Dendritic cell treated with granulocyte-macrophage colony-stimulating factor and Interleukin-4, amounts not matched to agents 40 ng/mL and 50 ng/mL, for 4 days (primary cell): ENCODE data around the gene SFSWAP.
"Not testable (repeated sequence)": the region's sequence is repeated elsewhere in the genome, so short reads cannot be mapped to it uniquely, and the experiment has no call there.

Experiments
- H3K27ac Mint-ChIP-seq: one replicate; pipeline ENCODE4 v1.8.0; 2022; ENCODE audit warnings: mild to moderate bottlenecking, mixed read lengths
- H3K27me3 Mint-ChIP-seq: one replicate; pipeline ENCODE4 v1.8.0; 2022; ENCODE audit warnings: mild to moderate bottlenecking, mixed read lengths
- H3K36me3 Mint-ChIP-seq: one replicate; pipeline ENCODE4 v1.8.0; 2022; ENCODE audit warnings: low read depth, mixed read lengths
- H3K4me1 Mint-ChIP-seq: one replicate; pipeline ENCODE4 v1.8.0; 2022; ENCODE audit warnings: low read depth, mixed read lengths
- H3K4me3 Mint-ChIP-seq: one replicate; pipeline ENCODE4 v1.8.0; 2022; ENCODE audit warnings: mild to moderate bottlenecking, moderate library complexity, mixed read lengths
- H3K9me3 Mint-ChIP-seq: one replicate; pipeline ENCODE4 v1.8.0; 2022; ENCODE audit warnings: mixed read lengths
- intact Hi-C: fragments of 100-400 bp; cut with micrococcal nuclease; formaldehyde crosslinking; loops from one replicate; pipeline ENCODE4 v1.15.0; 2022

SFSWAP gene

GRCh38 chr12:131777269-131777668, 66.4 kb downstream of the SFSWAP start:
- H3K9me3 Mint-ChIP-seq, H3K27me3 Mint-ChIP-seq, H3K4me3 Mint-ChIP-seq, intact Hi-C loops, H3K27ac Mint-ChIP-seq: not testable (repeated sequence)
- H3K36me3 Mint-ChIP-seq: peaks cover 87% of the 10 kb centered on the region
- H3K4me1 Mint-ChIP-seq: peaks cover 23% of the 10 kb centered on the region

- H3K27ac Mint-ChIP-seq: no peak overlapping the region
- no peaks in the 10 kb centered on the region for H3K27me3 Mint-ChIP-seq
- intact Hi-C loops: no loop called here
Observed at GRCh38 chr12:131779027-131779426, 68.1 kb downstream of the SFSWAP start.

DNA sequence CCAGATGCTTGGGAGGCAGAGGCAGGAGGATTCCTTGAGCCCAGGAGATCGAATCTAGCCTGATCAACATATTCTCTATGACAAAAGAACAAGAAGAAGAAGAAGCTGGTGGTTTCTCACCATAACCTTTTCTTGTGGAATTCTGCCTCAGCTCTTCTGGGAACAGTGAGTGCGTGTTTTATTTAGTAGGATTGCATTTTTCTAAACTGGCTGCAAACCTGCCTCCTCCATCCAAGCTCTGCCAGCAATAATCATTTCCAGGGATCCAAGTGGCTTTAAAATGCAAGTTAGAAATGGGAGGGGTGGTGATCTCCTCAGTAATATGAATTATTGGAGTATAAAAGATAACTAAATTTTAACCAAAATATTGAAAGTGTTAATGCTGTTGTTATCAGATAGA, 71.2 kb downstream of the SFSWAP start:
- intact Hi-C loops: no loop called here

More at GRCh38 chr12:131779027-131779426, 68.1 kb downstream of the SFSWAP start:
- Mint-ChIP-seq H3K9me3 (no peaks in the 10 kb centered on the region), H3K4me1 (peaks cover 9% of the 10 kb centered on the region), H3K36me3 (peaks cover 72% of the 10 kb centered on the region), H3K4me3 (no peak overlapping the region)

GRCh38 chr12:131783915-131784541, 73.1 kb downstream of the SFSWAP start:
- Mint-ChIP-seq H3K4me3 (no peak overlapping the region), H3K9me3 (no peaks in the 10 kb centered on the region), H3K36me3 (peaks cover 74% of the 10 kb centered on the region), H3K27me3 (no peaks in the 10 kb centered on the region), H3K27ac (peak overlapping the region; percentile 57), H3K4me1 (peaks cover 11% of the 10 kb centered on the region)
- intact Hi-C loops: no loop called here

More for the DNA sequence above, 71.2 kb downstream of the SFSWAP start:
- Mint-ChIP-seq H3K9me3 (no peaks in the 10 kb centered on the region), H3K4me1 (peaks cover 11% of the 10 kb centered on the region), H3K27me3 (no peaks in the 10 kb centered on the region), H3K27ac (no peak overlapping the region), H3K36me3 (peaks cover 74% of the 10 kb centered on the region), H3K4me3 (no peak overlapping the region)

DNA sequence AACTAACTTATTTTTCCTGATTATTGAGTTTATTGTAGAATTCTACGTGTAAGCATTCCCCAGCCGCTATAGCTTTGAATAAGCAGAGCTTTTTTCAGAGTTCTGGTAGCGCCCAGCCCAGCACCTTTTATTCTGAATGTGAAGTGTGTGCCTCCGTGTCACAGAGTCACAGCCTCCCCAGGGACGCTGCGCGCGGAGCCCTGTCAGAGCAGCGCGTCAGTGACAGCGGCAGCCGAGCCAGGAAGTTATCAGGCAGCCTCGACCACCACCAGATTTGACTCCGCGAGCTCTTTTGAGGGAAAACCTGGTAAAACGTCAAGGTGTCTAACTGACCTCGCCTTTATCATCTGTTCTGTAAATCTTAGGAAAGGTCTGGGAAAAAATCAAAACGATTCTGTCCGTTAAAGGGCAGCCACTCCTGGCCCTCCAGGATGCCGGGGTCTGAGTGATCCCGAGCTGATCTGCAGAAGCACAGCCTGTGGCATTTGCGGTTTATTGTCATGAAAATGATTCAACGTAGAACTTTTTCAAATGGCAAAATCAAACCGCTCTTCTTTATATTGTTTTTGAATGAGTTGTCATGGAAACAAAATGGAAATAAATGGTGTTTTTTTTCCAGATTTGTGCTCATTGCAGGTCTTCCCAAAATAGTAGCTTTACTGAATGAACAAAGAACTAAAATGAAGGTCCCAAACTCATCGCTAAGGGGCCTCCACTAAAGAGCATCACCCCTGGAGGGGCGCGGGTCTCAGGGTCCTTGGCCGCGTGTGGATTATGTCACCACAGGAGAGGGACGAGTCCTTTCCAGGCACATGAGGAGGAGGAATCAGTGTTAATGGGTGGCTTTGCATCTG, 74.2 kb downstream of the SFSWAP start:
- peaks cover 11% of the 10 kb centered on the region for H3K4me1 Mint-ChIP-seq
- H3K27ac Mint-ChIP-seq: peak overlapping the region; percentile 20
- intact Hi-C loops: no loop called here

GRCh38 chr12:131785763-131786330, 75.0 kb downstream of the SFSWAP start:
- H3K4me1 Mint-ChIP-seq: peaks cover 11% of the 10 kb centered on the region
- no peaks in the 10 kb centered on the region for H3K27me3 Mint-ChIP-seq
- no peaks in the 10 kb centered on the region for H3K9me3 Mint-ChIP-seq
- intact Hi-C loops: no loop called here
- H3K27ac Mint-ChIP-seq: peak overlapping the region; percentile 20
- H3K36me3 Mint-ChIP-seq: peaks cover 76% of the 10 kb centered on the region
- H3K4me3 Mint-ChIP-seq: no peak overlapping the region

More for the DNA sequence above, 74.2 kb downstream of the SFSWAP start:
- Mint-ChIP-seq H3K9me3 (no peaks in the 10 kb centered on the region), H3K27me3 (no peaks in the 10 kb centered on the region), H3K4me3 (no peak overlapping the region), H3K36me3 (peaks cover 76% of the 10 kb centered on the region)

DNA sequence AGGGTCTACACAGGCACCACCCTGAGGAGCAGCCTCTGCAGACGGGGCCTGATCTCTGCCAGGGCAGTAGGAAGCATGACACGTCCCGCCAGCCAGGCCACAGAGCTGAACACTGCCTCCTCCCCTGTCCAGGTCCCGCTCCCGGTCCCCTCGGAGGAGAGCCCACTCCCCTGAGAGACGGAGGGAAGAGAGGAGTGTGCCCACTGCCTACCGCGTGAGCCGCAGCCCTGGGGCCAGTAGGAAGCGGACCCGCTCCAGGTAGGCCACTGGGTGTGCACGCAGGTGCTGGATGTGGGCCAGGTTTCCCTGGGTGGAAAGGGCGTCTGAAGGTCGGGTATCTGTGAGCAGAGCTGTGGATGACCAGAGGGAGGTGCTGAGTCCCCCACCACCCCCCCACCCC, 75.4 kb downstream of the SFSWAP start:
- no peak overlapping the region for H3K4me3 Mint-ChIP-seq
- no peaks in the 10 kb centered on the region for H3K27me3 Mint-ChIP-seq
- intact Hi-C loops: no loop called here
- H3K4me1 Mint-ChIP-seq: peaks cover 11% of the 10 kb centered on the region
- H3K27ac Mint-ChIP-seq: no peak overlapping the region
- peaks cover 80% of the 10 kb centered on the region for H3K36me3 Mint-ChIP-seq
- H3K9me3 Mint-ChIP-seq: no peaks in the 10 kb centered on the region

GRCh38 chr12:131787143-131787660, 76.3 kb downstream of the SFSWAP start:
- peaks cover 81% of the 10 kb centered on the region for H3K36me3 Mint-ChIP-seq
- intact Hi-C loops: no loop called here
- H3K4me3 Mint-ChIP-seq: no peak overlapping the region
- H3K27me3 Mint-ChIP-seq: no peaks in the 10 kb centered on the region
- H3K27ac Mint-ChIP-seq: no peak overlapping the region
- no peaks in the 10 kb centered on the region for H3K9me3 Mint-ChIP-seq
- peaks cover 6% of the 10 kb centered on the region for H3K4me1 Mint-ChIP-seq

GRCh38 chr12:131788070-131788469, 77.2 kb downstream of the SFSWAP start:
- intact Hi-C loops: no loop called here
- Mint-ChIP-seq H3K4me1 (peaks cover 6% of the 10 kb centered on the region), H3K27me3 (no peaks in the 10 kb centered on the region), H3K4me3 (no peak overlapping the region), H3K36me3 (peaks cover 89% of the 10 kb centered on the region), H3K9me3 (no peaks in the 10 kb centered on the region), H3K27ac (no peak overlapping the region)

GRCh38 chr12:131789638-131790037, 78.7 kb downstream of the SFSWAP start:
- no peaks in the 10 kb centered on the region for H3K9me3 Mint-ChIP-seq
- H3K27me3 Mint-ChIP-seq: no peaks in the 10 kb centered on the region
- H3K4me3 Mint-ChIP-seq: no peak overlapping the region
- no peak overlapping the region for H3K27ac Mint-ChIP-seq
- peaks cover 98% of the 10 kb centered on the region for H3K36me3 Mint-ChIP-seq
- intact Hi-C loops: no loop called here
- H3K4me1 Mint-ChIP-seq: no peaks in the 10 kb centered on the region

DNA sequence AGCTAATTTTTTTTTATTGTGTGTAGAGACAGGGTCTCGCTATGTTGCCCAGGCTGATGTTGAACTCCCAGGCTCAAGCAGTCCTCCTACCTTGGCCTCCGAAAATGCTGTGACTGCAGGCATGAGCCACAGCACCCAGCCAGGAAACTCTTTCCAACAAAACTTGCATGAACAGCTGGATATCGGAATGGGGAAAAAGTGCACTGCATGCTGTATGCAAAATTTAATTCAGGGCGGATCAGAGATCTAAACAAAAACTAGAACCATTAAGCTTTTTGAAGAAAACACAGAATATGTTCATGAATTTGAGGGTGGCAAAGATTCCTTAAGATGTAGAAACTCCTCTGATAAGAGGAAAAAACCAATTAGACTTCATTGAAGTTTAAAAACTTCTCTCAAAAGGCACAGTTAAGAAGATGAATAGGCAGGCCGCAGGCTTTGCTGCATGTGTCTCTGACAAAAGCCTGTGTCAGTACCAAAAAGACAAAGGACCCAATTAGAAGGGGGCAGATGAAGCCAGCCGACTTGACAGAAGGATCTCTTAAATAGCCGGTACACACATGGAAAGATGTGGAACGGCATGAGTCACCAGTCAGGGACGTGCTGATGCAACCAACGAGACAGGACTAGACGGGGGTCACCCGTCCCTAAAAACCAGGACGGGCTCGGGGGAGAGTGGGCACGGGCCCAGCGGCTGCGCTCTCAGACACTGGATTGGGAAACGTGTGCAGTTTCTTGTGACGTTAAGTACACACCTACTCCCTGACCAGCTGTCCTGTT, 82.5 kb downstream of the SFSWAP start:
- intact Hi-C loops: no loop called here
- no peaks in the 10 kb centered on the region for H3K27me3 Mint-ChIP-seq
- H3K36me3 Mint-ChIP-seq: peaks cover 99% of the 10 kb centered on the region
- no peaks in the 10 kb centered on the region for H3K4me1 Mint-ChIP-seq
- no peak overlapping the region for H3K27ac Mint-ChIP-seq
- H3K9me3 Mint-ChIP-seq: no peaks in the 10 kb centered on the region
- H3K4me3 Mint-ChIP-seq: no peak overlapping the region

DNA sequence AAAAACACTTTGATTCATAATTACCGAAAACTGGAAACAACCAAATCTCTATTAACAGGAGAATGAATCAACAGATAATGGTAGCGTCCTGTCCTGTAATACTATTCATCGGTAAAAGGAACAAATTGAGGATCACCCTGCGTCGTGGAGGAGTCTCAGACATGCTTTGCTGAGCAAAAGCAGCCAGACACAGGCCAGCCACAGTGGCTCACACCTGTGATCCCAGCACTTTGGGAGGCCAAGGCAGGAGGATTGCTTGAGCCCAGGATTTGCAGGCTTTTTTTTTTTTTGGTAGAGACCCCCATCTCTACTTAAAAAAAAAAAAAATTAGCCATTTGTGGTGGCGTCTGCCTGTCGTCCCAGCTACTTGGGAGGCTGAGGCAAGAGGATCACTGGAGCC, 83.2 kb downstream of the SFSWAP start:
- H3K4me3 Mint-ChIP-seq: no peak overlapping the region
- H3K27ac Mint-ChIP-seq: no peak overlapping the region
- H3K27me3 Mint-ChIP-seq: no peaks in the 10 kb centered on the region
- intact Hi-C loops: no loop called here
- no peaks in the 10 kb centered on the region for H3K9me3 Mint-ChIP-seq
- H3K36me3 Mint-ChIP-seq: peaks cover 99% of the 10 kb centered on the region
- no peaks in the 10 kb centered on the region for H3K4me1 Mint-ChIP-seq

DNA sequence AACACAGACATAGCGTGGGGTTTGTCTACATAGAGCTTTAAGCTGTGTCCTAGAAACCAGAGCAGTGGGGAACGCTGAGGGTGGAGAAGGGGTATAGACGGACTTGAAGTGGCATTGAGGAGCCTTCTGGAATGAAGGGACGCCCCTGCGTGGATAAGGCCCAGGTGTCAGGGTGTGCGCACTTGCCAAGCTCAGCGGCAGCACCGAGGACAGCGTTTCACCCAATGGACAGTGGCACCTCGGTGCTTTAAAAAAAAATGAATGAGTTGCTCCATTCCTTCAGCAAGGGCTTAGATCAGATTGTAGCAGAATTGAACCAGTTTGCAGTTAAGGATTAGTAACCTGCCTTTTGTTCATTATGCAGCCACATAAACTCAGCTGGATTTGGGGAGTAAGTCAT, 83.7 kb downstream of the SFSWAP start:
- H3K36me3 Mint-ChIP-seq: peaks cover 99% of the 10 kb centered on the region
- H3K27me3 Mint-ChIP-seq: no peaks in the 10 kb centered on the region
- H3K4me3 Mint-ChIP-seq: no peak overlapping the region
- no peaks in the 10 kb centered on the region for H3K4me1 Mint-ChIP-seq
- intact Hi-C loops: no loop called here
- H3K27ac Mint-ChIP-seq: no peak overlapping the region
- H3K9me3 Mint-ChIP-seq: no peaks in the 10 kb centered on the region
